RWPE2 (cell line): ENCODE data around the gene SLC6A16.
"Not testable (repeated sequence)": the region's sequence is repeated elsewhere in the genome, so short reads cannot be mapped to it uniquely, and the experiment has no call there.

ENCODE experiments used
- ATAC-seq: fragments of 200-7000 bp; cut with Tn5 transposase; 3 replicates; pipeline ENCODE4 v1.9.1; 2021; ENCODE audit warnings: low read depth
- DNase-seq: peaks from one replicate; pipeline ENCODE4 v3.0.0-alpha.2; 2020; ENCODE audit warnings: low spot score
- H3K27ac ChIP-seq: fragments of 450-650 bp; 2 replicates; pipeline ENCODE4 v1.5.1; 2017; ENCODE audit warnings: mild to moderate bottlenecking; ENCODE audit not compliant: poor library complexity, severe bottlenecking
- H3K27me3 ChIP-seq: fragments of 250-450 bp; sonication (Bioruptor Pico); 2 replicates; pipeline ENCODE4 v1.5.1; 2021; ENCODE audit warnings: mild to moderate bottlenecking, moderate library complexity; ENCODE audit not compliant: insufficient read depth, poor library complexity, severe bottlenecking
- H3K36me3 ChIP-seq: fragments of 250-450 bp; sonication (Bioruptor Pico); 2 replicates; pipeline ENCODE4 v1.5.1; 2020; ENCODE audit warnings: low read depth, mild to moderate bottlenecking, moderate library complexity
- H3K4me1 ChIP-seq: fragments of 250-450 bp; sonication (Bioruptor Pico); 2 replicates; pipeline ENCODE4 v1.5.1; 2021; ENCODE audit warnings: mild to moderate bottlenecking, moderate library complexity; ENCODE audit not compliant: insufficient read depth, poor library complexity, severe bottlenecking
- H3K4me3 ChIP-seq: fragments of 250-450 bp; sonication (Bioruptor Pico); 2 replicates; pipeline ENCODE4 v1.5.1; 2021; ENCODE audit warnings: mild to moderate bottlenecking, moderate library complexity; ENCODE audit not compliant: severe bottlenecking
- H3K9me3 ChIP-seq: fragments of 250-450 bp; sonication (Bioruptor Pico); 2 replicates; pipeline ENCODE4 v1.5.1; 2021; ENCODE audit warnings: mild to moderate bottlenecking, moderate library complexity; ENCODE audit not compliant: severe bottlenecking
- CTCF ChIP-seq: fragments of 450-650 bp; IDR thresholded peaks from one replicate; pipeline ENCODE4 v1.5.1; 2017; ENCODE audit warnings: mild to moderate bottlenecking, moderate library complexity; ENCODE audit not compliant: poor library complexity, severe bottlenecking

The SLC6A16 gene

GRCh38 chr19:49327878-49328544 is 3.0 kb upstream of the SLC6A16 start:
- no peak overlapping the region for H3K27ac ChIP-seq
- no peaks in the 10 kb centered on the region for H3K4me1 ChIP-seq
- no peaks in the 10 kb centered on the region for H3K36me3 ChIP-seq
- DNase-seq (no peak), ATAC-seq (no peak; the same call in 2 of the 3 replicates)
- no peaks in the 10 kb centered on the region for H3K27me3 ChIP-seq
- no peaks in the 10 kb centered on the region for H3K9me3 ChIP-seq
- H3K4me3 ChIP-seq, result no peak overlapping the region
- peak; percentile 76 for TF ChIP-seq CTCF

- no peaks in the 10 kb centered on the region for H3K36me3 ChIP-seq
- TF ChIP-seq CTCF, result no peak
- no peaks in the 10 kb centered on the region for H3K4me1 ChIP-seq
Measured at GRCh38 chr19:49326165-49326704, 1.2 kb upstream of the SLC6A16 start.

DNA sequence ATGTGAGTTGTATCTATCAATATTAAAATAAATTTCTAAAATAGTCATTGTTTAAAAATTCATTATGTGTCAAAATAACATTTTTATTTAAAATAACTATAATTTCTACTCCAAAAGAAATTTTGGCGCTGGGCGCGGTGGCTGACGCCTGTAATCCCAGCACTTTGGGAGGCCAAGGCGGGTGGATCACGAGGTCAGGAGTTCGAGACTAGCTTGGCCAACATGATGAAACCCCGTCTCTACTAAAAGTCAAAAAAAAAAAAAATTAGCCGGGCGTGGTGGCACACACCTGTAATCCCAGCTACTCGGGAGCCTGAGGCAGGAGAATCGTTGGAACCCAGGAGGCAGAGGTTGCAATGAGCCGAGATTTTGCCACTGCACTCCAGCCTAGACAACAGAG is 765 bp upstream of the SLC6A16 start:
- ATAC-seq, result not testable (repeated sequence)

More at GRCh38 chr19:49326165-49326704, 1.2 kb upstream of the SLC6A16 start:
- Histone ChIP-seq H3K4me3 (no peak overlapping the region), H3K9me3 (no peaks in the 10 kb centered on the region), H3K27ac (no peak overlapping the region), H3K27me3 (no peaks in the 10 kb centered on the region)
- DNase-seq (no peak), ATAC-seq (no peak)

DNA sequence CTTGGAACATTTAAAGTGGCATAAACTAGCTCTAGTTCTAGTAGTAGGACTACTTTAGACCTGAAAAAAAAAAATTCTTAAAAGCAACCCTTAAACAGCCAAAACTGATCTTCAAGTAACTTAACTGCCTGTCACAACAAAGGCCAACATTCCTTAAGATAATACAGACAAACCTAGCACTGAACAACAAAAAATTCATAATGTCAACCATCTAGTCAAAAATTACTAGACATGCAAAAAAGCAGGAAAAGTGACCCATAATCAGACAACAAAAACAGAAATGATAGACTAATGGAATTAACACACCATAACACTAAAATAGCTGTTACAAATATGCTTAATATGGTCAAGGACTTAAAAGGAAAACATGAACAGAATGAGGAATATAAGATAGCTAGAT is 6.7 kb downstream of the SLC6A16 start:
- ATAC-seq (no peak), DNase-seq (no peak)
- TF ChIP-seq CTCF, result no peak
- Histone ChIP-seq H3K9me3 (no peaks in the 10 kb centered on the region), H3K4me1 (no peaks in the 10 kb centered on the region), H3K36me3 (no peaks in the 10 kb centered on the region), H3K27me3 (no peaks in the 10 kb centered on the region), H3K4me3 (no peak overlapping the region), H3K27ac (no peak overlapping the region)

More for the DNA sequence above, 765 bp upstream of the SLC6A16 start:
- H3K27me3 ChIP-seq, H3K9me3 ChIP-seq, H3K4me3 ChIP-seq, DNase-seq, H3K36me3 ChIP-seq, H3K27ac ChIP-seq, H3K4me1 ChIP-seq: not testable (repeated sequence)

- H3K4me1 ChIP-seq, result no peaks in the 10 kb centered on the region
- ATAC-seq, result no peak
- no peak for TF ChIP-seq CTCF
- H3K27me3 ChIP-seq, result no peaks in the 10 kb centered on the region
- no peaks in the 10 kb centered on the region for H3K36me3 ChIP-seq
- H3K9me3 ChIP-seq, result no peaks in the 10 kb centered on the region
- no peak overlapping the region for H3K4me3 ChIP-seq
- H3K27ac ChIP-seq, result no peak overlapping the region
- DNase-seq, result no peak
Measured at GRCh38 chr19:49316284-49316683, 8.7 kb downstream of the SLC6A16 start.
